ENCODE measurements around the gene BLVRA.

The BLVRA gene

GRCh38 chr7:43742692-43743091, 15.8 kb upstream of the BLVRA start:
- ATAC-seq = no peak
- TF ChIP-seq ISL1 (CRISPR knock-in tag; IDR thresholded peaks at IDR 0.05) (no peak), ZNF565 (CRISPR knock-in tag; conservative IDR thresholded peaks at IDR 0.05; ENCODE audit: low read depth) (no peak), PATZ1 (CRISPR knock-in tag; IDR thresholded peaks at IDR 0.05; ENCODE audit: borderline replicate concordance) (no peak), CSRNP3 (CRISPR knock-in tag; IDR thresholded peaks at IDR 0.05) (no peak), ZFP3 (CRISPR knock-in tag; IDR thresholded peaks at IDR 0.05) (no peak), ZFP30 (CRISPR knock-in tag; IDR thresholded peaks at IDR 0.05) (no peak), ZNF70 (CRISPR knock-in tag; IDR thresholded peaks at IDR 0.05) (no peak), POU6F1 (CRISPR knock-in tag; IDR thresholded peaks at IDR 0.05; ENCODE audit: borderline replicate concordance, low read depth) (no peak), TOX (CRISPR knock-in tag; IDR thresholded peaks at IDR 0.05; ENCODE audit: borderline replicate concordance) (no peak), SNAI2 (CRISPR knock-in tag; IDR thresholded peaks at IDR 0.05) (no peak)

GRCh38 chr7:43747328-43748105, 11.0 kb upstream of the BLVRA start:
- TF ChIP-seq CSDC2 (CRISPR knock-in tag; IDR thresholded peaks at IDR 0.05) = no peak
- no peak for TF ChIP-seq ARNTL (CRISPR knock-in tag; IDR thresholded peaks at IDR 0.05; ENCODE audit: borderline replicate concordance, low read depth)
- TF ChIP-seq GLIS3 (CRISPR knock-in tag; IDR thresholded peaks at IDR 0.05) = no peak
- TF ChIP-seq ZNF70 (CRISPR knock-in tag; IDR thresholded peaks at IDR 0.05) = no peak
- no peak for TF ChIP-seq ZNF8 (CRISPR knock-in tag; IDR thresholded peaks at IDR 0.05)
- no peak for TF ChIP-seq RARB (CRISPR knock-in tag; IDR thresholded peaks at IDR 0.05)
- no peak for TF ChIP-seq TCF4 (CRISPR knock-in tag; IDR thresholded peaks at IDR 0.05; ENCODE audit: borderline replicate concordance)
- TF ChIP-seq TOX (CRISPR knock-in tag; IDR thresholded peaks at IDR 0.05; ENCODE audit: borderline replicate concordance) = no peak

GRCh38 chr7:43749383-43749940, 9.0 kb upstream of the BLVRA start:
- TF ChIP-seq BACH2 (CRISPR knock-in tag; IDR thresholded peaks at IDR 0.05; ENCODE audit: borderline replicate concordance) (no peak), ZFP30 (CRISPR knock-in tag; IDR thresholded peaks at IDR 0.05) (no peak), ARNTL (CRISPR knock-in tag; IDR thresholded peaks at IDR 0.05; ENCODE audit: borderline replicate concordance, low read depth) (no peak), POU6F1 (CRISPR knock-in tag; IDR thresholded peaks at IDR 0.05; ENCODE audit: borderline replicate concordance, low read depth) (no peak), TCF4 (CRISPR knock-in tag; IDR thresholded peaks at IDR 0.05; ENCODE audit: borderline replicate concordance) (no peak), CSDC2 (CRISPR knock-in tag; IDR thresholded peaks at IDR 0.05) (no peak), CREB5 (CRISPR knock-in tag; IDR thresholded peaks at IDR 0.05; ENCODE audit: low read depth) (no peak), CSRNP3 (CRISPR knock-in tag; IDR thresholded peaks at IDR 0.05) (no peak), ISL1 (CRISPR knock-in tag; IDR thresholded peaks at IDR 0.05) (no peak), SNAI2 (CRISPR knock-in tag; IDR thresholded peaks at IDR 0.05) (no peak), TSHZ2 (CRISPR knock-in tag; IDR thresholded peaks at IDR 0.05) (no peak), ESRRG (CRISPR knock-in tag; IDR thresholded peaks at IDR 0.05) (no peak)
- no peak for ATAC-seq

More at GRCh38 chr7:43747328-43748105, 11.0 kb upstream of the BLVRA start:
- ATAC-seq = no peak

Data from SK-N-SH treated with all-trans-retinoic acid at 6 μM for 48 hours (cell line).